Measurements from ENCODE around the gene BTLA.
"Not testable (repeated sequence)": the region's sequence is repeated elsewhere in the genome, so short reads cannot be mapped to it uniquely, and the experiment has no call there.

Gene BTLA

GRCh38 chr3:112489674-112490479, 9.4 kb downstream of the BTLA start:
- no peak for DNase-seq

DNA sequence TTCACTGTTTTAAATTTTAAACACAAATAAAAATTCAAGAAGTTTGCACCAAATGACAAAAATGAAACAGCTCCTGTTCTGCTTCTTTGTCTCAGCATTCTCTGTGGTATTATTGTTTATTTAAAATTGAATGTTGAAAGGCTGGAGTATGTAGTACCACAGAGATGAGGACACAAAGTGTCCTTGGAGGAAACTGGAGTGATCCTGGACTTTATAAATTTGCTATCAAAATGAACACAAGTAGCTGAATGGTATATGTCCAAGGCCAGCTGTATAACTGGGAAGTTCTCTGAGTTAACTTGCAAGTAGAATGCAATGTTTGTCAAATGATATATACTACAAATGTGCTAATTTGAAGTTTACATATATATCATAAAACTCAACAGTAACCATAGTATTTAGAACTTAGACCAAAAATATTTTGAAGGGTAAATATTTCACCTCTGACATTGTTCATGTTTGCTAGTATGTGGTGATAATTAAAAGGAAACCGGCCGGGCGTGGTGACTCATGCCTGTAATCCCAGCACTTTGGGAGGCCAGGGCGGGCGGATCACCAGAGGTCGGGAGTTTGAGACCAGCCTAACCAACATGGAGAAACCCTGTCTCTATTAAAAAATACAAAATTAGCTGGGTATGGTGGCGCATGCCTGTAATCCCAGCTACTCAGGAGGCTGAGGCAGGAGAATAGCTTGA, 12.3 kb downstream of the BTLA start:
- no peak for DNase-seq

GRCh38 chr3:112484352-112484751, 14.9 kb downstream of the BTLA start:
- no peak for DNase-seq

DNA sequence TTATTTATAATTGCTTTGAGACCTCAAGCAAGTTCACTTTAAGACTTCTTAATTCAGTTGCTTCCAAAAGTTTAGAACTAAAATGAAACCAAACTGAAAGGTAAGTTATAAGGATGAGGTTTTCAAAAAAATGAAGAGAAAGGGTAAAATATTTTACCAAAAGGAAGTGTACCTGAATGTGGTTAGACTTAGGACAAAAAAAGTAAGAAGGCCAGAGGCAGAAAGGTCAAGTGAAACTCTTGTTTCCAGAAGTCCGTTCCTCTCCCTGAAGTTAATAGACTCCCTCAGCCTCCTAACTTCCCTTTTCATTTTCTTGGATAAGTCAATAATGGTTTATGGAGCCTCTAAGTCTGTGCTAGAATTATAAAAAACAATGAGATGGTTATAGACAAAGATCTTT, 16.6 kb downstream of the BTLA start:
- peak; percentile 17 to 32 (median 21) for DNase-seq

GRCh38 chr3:112481302-112481721, 18.0 kb downstream of the BTLA start:
- no peak for DNase-seq

DNA sequence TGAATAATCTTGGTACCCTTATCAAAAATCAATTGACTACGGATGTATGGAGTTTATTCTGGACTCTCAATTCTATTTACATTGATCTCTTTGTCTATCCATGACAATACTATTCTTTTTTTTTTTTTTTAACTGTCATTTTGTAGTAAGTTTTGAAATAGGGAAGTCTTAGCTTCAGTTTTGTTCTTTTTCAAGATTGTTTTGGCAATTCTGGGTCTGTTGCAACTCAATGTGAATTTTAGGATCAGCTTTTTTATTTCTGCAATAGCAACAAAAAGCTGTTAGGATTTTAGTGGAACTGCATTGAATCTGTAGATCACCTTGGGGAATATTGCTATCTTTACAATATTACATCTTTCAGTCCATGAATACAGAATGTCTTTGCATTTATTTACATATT, 21.4 kb downstream of the BTLA start:
- peak; percentile 26 to 76 (median 72) for DNase-seq

GRCh38 chr3:112476346-112476745, 22.9 kb downstream of the BTLA start:
- peak in 2 of 3 donors; percentile 38 to 48 for DNase-seq

DNA sequence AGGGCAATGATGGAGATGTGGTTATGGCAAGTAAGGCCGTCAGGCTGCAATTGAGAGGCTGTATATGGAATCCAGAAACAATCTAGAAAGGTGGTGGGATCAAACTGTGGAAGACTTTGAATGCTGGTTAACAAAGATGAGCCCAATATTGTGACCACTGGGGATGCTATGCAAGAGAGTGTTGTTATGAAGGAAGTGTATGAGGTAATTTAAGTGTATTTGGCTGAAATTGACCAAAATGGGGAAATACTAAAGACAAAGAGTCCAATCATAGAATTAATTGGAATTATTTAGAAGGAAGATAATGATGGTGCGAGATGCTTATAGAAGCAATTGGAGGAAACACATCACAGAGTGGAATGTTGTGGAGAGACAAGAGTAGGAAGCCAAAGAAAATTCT, 24.5 kb downstream of the BTLA start:
- peak; percentile 9 to 37 (median 27) for DNase-seq

GRCh38 chr3:112472691-112473090, 26.6 kb downstream of the BTLA start:
- DNase-seq: no peak

DNA sequence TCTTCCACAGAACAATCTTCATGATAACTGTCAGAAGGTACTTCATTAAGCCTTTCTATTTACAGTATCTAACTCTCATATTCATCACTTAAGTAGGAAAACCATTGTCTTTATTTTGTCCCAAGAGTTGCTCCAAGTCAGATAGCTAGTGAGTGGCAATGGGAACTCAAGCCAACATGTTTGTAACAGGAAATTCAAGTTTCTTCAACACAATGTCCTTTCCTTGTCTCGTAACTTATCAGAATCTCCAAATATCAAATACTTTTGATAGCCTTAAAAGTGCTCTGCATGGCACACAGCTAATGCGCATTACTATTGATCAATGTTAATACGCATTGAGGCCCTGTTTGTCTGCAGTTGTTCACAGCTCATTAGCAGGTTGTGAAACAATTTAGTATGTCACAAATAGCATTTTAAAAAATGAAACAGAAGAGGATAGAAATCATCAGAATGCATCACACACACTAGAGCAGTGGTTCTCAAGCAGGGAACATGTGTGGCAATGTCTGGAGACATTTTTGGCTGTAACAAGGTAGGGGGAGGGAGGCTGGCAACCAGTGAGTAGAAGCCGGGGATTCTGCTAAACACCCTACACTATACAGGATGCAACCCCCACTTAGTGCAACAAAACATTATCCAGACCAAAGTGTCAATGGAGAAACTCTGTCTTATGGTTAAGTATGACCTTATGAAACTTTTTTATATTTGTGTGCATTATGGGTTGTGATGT, 27.5 kb downstream of the BTLA start:
- no peak for DNase-seq

GRCh38 chr3:112470788-112471187, 28.5 kb downstream of the BTLA start:
- DNase-seq: no peak

GRCh38 chr3:112469671-112470070, 29.6 kb downstream of the BTLA start:
- DNase-seq: no peak

- no peak for DNase-seq
Measured at GRCh38 chr3:112467539-112467938, 31.7 kb downstream of the BTLA start.

DNA sequence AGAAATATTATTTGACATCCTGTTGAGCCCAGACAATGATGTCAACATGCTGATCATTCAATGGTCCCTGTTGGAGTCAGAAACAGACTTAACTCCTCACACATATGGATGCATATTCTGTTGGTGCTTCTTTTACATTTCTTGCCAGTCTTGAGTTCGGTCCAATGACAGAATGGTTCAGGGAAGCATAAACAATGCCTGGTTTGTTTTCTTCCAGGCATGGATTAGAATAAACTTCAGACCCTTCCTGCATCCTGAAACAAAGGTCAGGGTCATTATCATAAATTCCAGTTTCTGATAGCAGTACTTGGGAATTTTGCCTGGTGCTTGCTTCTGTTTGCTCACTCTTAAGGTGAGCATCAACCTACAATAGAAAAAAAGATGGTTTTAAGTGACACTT, 33.3 kb downstream of the BTLA start:
- DNase-seq: peak; percentile 4 to 24 (median 14)

DNA sequence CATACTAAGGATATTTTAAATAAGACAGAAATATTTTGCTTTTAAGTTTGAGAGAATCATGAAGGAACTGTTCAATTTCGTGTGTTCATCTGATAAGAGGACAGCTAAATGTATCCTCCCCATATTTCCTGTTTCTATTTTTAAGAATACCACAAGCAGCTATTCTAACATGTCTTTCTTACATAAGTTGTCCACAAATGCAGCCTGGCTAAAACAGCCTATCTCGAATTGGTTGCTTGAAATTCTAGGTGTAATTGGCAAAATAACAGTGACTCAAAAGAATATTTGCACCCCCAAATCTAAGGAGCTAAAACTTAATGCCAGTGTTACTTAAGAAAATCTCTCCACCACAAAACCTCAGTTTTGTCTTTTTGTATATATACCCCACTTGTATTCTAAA, 35.0 kb downstream of the BTLA start:
- DNase-seq: peak in 1 of 3 donors; percentile 17

GRCh38 chr3:112463250-112463649, 36.0 kb downstream of the BTLA start:
- DNase-seq: no peak

- DNase-seq: not testable (repeated sequence)
Measured at GRCh38 chr3:112461787-112462186, 37.5 kb downstream of the BTLA start.

- DNase-seq: no peak
Measured at GRCh38 chr3:112460519-112461195, 38.6 kb downstream of the BTLA start.

DNA sequence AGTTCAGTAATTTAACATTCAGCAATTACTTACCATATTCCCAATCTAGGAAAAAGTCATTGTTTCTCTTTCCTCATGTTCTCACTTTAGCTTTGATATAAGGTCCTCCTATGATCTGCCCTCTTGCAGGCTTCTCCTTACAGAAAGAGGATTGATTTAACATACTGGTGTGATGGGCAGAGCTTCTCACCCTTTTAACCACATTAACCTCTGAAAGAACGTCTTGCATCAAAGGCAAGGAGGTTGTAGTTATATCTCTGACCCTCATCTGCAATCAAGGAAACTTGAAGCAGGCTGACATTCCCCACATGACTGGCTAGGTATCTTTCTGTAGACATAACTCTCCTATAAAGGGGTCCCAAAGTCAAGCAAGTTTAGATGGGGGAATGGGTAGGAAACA, 39.5 kb downstream of the BTLA start:
- DNase-seq: no peak

DNA sequence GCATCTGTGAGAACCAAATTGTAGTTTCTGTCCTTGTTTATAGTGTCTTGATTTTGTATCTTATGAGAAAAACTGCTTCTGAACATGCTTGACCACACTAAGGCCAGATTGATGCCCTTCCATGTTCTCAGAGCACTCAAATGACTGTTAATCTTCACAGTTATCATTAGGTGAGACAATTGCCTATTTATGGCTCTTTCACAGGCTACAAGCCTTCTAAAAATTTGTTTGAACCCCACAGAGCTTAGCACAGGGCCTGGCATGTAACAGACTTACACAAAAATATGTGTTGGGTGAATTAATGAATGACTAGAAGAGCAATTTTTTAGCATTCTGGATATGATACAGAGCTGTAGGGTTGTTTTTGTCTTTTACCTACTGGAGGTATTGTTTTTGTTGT, 43.1 kb downstream of the BTLA start:
- no peak for DNase-seq

DNA sequence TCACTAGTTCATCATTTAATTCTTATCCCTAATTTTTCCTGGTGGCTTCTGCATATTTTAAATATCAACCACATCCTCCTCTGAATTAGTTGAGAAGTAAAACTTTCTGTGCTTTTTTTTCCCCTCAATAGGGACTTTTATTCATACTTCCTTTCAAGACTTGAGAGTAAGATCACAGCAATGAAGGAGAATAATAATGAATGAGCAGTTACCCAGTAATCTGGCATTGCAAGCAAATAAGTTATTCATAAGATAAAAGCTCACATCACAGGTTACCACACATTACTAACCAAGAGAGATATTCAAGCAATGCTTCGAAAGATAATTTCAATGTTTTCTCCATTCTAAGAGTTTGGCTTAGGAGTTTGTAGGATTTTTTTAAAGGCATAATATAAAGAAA, 50.3 kb downstream of the BTLA start:
- DNase-seq: no peak

DNA sequence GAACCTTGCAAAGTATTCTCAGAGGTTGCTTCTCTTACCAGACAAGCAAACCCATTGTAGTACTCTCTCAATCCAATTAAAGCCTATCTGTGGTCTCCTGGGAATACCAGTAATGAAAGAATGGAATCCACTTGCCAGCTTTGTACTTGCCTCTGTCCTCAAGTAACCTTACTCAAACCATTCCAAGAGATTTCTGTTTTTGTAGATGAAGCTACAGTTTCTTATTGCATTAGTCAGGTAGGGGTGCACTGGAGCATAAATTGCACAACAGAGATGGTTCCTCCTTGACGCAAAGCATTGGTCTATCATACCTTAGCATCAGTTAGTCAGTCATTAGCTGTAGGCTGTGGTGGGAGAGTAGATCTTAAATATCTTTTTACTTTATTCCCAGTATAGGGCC, 52.9 kb downstream of the BTLA start:
- no peak for DNase-seq

DNA sequence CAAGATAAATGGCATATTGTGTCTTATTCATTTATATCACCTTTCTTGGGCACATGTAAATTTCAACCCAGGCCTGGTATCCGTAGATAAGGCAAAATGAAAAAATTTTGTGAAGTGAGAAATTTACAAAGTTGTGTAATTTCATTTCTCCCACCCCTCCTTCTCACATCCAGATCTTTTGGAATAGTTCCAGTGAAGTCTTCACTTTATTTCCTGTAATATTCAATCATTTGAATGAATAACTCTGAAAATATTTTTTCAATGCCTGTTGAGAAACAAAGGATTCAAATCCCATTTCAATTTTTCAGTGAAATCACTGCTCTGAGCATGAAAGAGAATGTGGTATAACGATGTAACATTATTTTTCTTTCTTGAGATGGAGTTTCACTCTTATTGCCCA, 53.4 kb downstream of the BTLA start:
- no peak for DNase-seq
